NB4 (cell line): ENCODE results near the gene ARAF.

Experiments used
- CTCF ChIP-seq: IDR thresholded peaks from one replicate; pipeline ENCODE4 v1.5.1; 2012; ENCODE audit warnings: low read depth, low read length
- MYC ChIP-seq: IDR thresholded peaks from 2 replicates; pipeline ENCODE4 v1.6.1; 2011; ENCODE audit warnings: low read depth, low read length
- POLR2A ChIP-seq: IDR thresholded peaks from 2 replicates; pipeline ENCODE4 v1.6.1; 2011; ENCODE audit warnings: mild to moderate bottlenecking; ENCODE audit not compliant: insufficient read length; ENCODE audit errors: extremely low read depth

GRCh38 chrX:47587906-47588735 is 27.1 kb downstream of the ARAF start:
- TF ChIP-seq CTCF (no peak), POLR2A (no peak), MYC (no peak)
